GM12875 (cell line): ENCODE data around the gene SLC12A7.
"Not testable (repeated sequence)": the region's sequence is repeated elsewhere in the genome, so short reads cannot be mapped to it uniquely, and the experiment has no call there.

ENCODE experiments used
- H3K4me3 ChIP-seq: one replicate; pipeline ENCODE4 v1.5.1; 2011; ENCODE audit warnings: low read depth, low read length, control low read depth
- TF ChIP-seq, protein P1 (sequence below): IDR thresholded peaks from 2 replicates; pipeline ENCODE4 v1.5.1; 2011; ENCODE audit warnings: low read depth, mild to moderate bottlenecking, control low read depth, inconsistent platforms, low read length, moderate library complexity, borderline replicate concordance; ENCODE audit not compliant: insufficient read depth

SLC12A7 gene

DNA sequence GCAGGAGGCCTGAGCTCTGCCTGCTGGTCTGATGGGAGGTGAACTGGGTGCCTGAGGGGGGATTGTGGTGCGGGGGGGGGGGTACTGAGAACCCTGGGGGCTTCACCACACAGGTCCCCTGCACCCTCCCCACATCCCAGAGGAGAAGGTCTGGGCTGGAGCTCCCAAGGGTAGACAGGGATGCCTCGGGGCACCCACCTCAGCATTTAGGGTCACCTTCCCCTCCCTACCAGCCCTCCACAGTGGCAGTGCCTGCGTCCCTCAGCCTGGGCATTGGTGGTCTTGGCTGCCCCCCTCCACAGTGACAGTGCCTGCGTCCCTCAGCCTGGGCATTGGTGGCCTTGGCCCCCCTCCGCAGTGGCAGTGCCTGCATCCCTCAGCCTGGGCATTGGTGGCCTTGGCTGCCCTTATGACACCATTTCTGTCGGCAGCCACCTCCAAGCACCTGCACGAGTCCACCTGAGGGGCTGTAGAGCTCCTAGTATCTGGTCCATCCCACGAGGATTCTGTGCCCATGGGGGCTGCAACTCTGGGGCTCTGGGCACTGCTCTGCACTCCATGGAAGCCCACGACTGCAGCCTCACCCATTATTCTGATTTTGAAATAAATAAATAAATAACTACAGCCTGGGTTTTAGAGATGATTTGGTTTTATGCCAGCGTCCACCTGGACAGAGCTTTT lies 81.8 kb downstream of the SLC12A7 start:
- no peak overlapping the region for H3K4me3 ChIP-seq

DNA sequence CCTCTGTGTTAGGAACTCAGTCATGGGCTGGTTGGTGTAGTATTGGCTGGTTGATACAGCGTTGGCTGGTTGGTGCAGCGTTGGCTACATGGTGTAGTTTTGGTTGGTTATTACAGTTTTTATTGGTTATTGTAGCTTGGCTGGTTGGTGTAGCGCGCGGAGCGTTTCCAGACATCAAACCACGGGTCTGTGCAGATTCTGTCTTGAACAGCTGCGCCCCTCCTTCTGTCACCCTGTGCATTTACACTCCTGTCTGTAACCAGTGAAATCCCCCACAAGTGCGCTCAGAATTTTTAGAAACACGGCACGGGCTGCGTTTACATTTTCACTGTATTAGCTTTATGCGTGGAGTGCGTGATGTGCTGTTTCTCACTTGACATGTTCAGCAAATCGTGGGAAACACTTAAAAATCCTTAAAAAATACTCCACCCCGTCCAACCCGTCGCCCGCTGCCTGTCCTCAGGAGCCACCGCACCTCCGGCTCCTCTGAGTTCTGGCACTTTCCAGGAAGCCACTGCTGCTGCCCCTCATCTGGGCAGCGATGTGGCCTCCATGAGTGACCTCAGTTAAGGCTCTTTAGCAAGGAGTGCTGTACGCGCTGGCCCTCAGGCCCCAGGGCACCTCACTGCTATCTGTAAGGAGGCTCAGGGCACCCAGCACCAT lies 82.5 kb downstream of the SLC12A7 start:
- H3K4me3 ChIP-seq, result no peak overlapping the region
- TF ChIP-seq, protein P1, sequence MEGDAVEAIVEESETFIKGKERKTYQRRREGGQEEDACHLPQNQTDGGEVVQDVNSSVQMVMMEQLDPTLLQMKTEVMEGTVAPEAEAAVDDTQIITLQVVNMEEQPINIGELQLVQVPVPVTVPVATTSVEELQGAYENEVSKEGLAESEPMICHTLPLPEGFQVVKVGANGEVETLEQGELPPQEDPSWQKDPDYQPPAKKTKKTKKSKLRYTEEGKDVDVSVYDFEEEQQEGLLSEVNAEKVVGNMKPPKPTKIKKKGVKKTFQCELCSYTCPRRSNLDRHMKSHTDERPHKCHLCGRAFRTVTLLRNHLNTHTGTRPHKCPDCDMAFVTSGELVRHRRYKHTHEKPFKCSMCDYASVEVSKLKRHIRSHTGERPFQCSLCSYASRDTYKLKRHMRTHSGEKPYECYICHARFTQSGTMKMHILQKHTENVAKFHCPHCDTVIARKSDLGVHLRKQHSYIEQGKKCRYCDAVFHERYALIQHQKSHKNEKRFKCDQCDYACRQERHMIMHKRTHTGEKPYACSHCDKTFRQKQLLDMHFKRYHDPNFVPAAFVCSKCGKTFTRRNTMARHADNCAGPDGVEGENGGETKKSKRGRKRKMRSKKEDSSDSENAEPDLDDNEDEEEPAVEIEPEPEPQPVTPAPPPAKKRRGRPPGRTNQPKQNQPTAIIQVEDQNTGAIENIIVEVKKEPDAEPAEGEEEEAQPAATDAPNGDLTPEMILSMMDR, result no peak

More for the DNA sequence above, 81.8 kb downstream of the SLC12A7 start:
- TF ChIP-seq, protein P1, result no peak

DNA sequence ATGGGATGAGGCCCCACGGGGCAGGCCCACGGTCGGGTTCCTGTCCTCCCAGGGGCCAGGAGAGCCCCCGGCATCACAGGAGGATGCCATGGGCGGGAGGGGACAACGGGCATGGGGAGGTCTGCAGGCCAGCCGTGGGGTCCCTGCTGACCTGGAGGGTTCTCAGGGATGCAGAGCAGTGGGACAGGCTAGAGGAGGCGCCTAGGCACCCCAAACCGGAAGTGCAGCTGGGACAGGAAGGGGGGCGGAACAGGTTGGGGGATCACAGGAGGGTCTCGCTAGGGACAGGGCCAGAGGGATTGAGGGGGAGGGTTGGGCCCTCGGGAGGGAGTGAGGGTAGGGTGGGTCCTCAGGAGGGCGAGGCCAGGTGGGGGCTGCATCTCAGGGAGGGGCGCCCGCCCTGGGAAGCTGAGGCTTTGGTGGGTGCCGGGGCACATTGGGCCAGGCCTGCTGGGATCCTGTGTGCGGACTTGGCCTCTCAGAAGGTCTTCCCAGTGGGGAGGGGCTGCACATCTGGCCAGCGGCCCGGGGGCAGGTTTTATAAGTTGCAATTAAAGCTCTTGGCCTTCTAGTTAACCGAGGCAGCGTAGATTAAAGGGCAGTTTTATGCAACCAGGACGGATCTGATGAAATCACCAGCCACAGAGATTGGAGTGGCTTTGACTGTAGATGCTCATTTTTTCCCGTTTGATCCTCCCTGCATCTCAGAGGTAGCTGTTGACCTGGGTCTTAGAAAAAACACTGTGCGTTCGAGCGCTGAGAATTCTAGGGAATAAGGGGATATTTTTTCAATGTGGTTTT lies 83.2 kb downstream of the SLC12A7 start:
- TF ChIP-seq, protein P1, result no peak
- no peak overlapping the region for H3K4me3 ChIP-seq

DNA sequence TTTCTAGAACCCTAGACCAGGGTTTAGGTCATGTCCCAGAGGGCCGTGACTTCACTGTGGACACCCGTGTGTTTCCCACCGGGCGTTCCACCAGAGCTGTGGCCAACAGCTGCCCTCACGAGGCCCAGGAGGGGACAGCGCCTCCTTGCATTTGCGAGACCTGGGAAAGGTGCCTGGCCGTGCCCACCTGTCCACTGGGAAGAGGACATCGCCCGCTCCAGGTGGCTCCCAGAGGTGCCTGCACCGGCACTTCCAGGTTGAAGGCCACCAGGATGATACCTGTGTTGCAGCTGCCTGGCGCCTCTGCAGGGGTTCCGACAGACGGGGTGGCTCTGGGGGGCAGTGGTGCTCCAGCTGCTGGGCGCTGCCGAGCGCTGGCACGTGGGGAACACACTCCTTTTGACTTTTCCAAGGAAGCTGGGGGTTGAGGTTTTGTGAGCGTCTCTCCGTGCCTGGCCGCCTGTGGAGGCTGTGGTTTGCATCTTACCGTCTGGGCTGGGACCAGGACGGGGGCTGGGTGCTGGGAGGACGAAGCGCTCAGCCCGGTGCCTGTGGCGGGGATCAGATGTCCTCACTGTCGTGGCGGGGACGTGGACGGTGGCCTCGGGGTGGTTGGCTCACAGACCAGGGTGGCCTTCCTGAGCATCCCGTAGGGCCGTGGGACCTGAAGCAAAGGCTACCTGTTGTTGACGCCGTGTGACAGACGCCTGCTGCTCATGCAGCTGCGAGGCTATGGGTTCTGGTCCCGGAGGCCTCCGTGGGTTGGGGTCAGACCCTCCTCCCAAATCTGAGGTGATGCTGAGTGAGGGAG lies 84.0 kb downstream of the SLC12A7 start:
- TF ChIP-seq, protein P1, result no peak
- no peak overlapping the region for H3K4me3 ChIP-seq

DNA sequence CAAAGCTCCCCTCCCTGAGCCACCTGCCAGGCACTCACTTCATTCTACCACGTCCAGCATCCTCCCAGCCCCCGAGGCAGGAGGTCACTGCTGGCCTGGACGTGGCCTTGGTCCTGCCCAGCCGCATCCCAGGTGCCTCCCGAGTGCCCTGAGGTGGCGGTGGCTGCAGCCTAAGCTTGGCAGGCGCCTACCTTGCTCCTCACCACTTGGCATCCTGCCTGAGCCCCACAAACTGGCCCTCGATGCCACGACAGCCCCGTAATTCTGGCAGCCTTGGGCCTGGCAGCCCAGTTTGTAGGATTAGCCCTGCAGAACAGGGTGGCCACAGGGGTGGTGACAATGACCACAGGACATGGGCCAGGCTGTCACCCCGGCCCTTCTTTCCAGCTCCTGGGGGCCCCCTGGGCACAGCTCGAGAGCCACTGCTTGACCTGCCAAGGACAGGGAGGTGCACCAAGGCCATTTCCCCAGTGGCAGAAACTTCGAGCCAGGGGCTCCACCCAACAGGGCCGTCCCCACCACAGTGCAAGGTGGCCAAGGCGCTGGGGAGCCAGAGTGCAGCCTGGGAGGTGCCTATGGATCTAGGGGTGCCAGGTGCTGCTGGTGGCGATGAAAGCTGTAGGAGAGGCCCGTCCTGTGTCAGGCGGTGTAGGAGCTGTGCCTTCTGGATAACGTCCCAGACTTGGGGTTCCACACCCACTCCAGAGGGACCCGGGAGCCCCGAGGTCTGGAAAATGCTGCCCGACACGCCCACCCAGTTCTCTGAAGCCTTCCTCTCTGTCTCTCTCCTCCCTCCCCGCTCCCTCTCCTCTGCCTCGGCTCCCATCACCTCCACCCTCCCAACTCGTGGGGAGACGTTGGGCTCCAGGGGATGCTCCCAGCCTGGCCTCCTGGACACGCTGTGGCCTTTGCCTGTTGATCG lies 84.9 kb downstream of the SLC12A7 start:
- no peak overlapping the region for H3K4me3 ChIP-seq
- TF ChIP-seq, protein P1, result no peak

DNA sequence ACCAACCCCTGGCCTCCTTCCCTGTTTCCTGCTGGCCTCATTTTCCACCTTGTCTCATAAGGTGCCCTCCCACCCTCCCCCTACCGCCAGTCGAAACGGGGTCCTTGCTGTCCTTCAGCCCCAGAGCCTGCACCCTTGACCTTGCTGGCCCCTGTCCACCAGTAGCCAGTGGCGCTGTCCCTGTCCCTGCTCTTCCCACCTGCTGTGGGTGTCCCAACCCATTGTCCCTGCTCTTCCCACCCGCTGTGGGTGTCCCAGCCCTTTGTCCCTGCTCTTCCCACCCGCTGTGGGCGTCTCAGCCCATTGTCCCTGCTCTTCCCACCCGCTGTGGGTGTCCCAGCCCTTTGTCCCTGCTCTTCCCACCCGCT lies 89.9 kb downstream of the SLC12A7 start:
- not testable (repeated sequence) for H3K4me3 ChIP-seq
